ENCODE results near the gene STK38. TPM values are rescaled to one million over a fixed set of nuclear protein-coding genes. Genes with fewer than 3 reads are reported as not detected.

STK38 gene
- total and polyA plus RNA-seq, 2 donors (not counting 1 experiment from before 2014, with no cell fraction given): 26.9 to 42.6 TPM

- Histone ChIP-seq H3K27ac (ENCODE audit: insufficient read depth, low read length) (no peak overlapping the region), H3K9me3 (ENCODE audit: control insufficient read depth, insufficient read depth, low read depth, low read length) (no peaks in the 10 kb centered on the region), H3K9ac (ENCODE audit: insufficient read depth, low read length) (no peak overlapping the region), H3K27me3 (ENCODE audit: control insufficient read depth, insufficient read depth, low read length) (no peaks in the 10 kb centered on the region), H3K4me3 (replicated peaks in 1 of 4; ENCODE audit: control extremely low read depth in 1 of 4, insufficient read depth in 1 of 4, low read depth in 3 of 4, low read length in 4 of 4) (no peak overlapping the region), H3K4me2 (ENCODE audit: extremely low read depth, insufficient read depth, low read length) (no peak overlapping the region), H2AFZ (ENCODE audit: low read length) (no peak overlapping the region), H3K36me3 (ENCODE audit: control insufficient read depth, insufficient read depth, low read length) (peaks cover 4% of the 10 kb centered on the region), H4K20me1 (ENCODE audit: control insufficient read depth, extremely low read depth, insufficient read depth, low read length) (no peaks in the 10 kb centered on the region), H3K79me2 (ENCODE audit: control insufficient read depth, insufficient read depth, low read length) (no peaks in the 10 kb centered on the region), H3K4me1 (ENCODE audit: control insufficient read depth, extremely low read depth, insufficient read depth, low read length) (no peaks in the 10 kb centered on the region)
- TF ChIP-seq, protein P1, sequence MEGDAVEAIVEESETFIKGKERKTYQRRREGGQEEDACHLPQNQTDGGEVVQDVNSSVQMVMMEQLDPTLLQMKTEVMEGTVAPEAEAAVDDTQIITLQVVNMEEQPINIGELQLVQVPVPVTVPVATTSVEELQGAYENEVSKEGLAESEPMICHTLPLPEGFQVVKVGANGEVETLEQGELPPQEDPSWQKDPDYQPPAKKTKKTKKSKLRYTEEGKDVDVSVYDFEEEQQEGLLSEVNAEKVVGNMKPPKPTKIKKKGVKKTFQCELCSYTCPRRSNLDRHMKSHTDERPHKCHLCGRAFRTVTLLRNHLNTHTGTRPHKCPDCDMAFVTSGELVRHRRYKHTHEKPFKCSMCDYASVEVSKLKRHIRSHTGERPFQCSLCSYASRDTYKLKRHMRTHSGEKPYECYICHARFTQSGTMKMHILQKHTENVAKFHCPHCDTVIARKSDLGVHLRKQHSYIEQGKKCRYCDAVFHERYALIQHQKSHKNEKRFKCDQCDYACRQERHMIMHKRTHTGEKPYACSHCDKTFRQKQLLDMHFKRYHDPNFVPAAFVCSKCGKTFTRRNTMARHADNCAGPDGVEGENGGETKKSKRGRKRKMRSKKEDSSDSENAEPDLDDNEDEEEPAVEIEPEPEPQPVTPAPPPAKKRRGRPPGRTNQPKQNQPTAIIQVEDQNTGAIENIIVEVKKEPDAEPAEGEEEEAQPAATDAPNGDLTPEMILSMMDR (conservative IDR thresholded peaks at IDR 0.05 in 1 of 2, IDR thresholded peaks at IDR 0.05 in 1 of 2; ENCODE audit: low read depth in 1 of 2, low read length in 2 of 2): no peak
- TF ChIP-seq EZH2 (IDR thresholded peaks at IDR 0.05; ENCODE audit: low read length, missing control alignments): no peak
- DNase-seq (ENCODE audit: low read depth in 2 of 2): no peak
Observed at GRCh38 chr6:36517408-36517807, 29.9 kb downstream of the STK38 start.

DNA sequence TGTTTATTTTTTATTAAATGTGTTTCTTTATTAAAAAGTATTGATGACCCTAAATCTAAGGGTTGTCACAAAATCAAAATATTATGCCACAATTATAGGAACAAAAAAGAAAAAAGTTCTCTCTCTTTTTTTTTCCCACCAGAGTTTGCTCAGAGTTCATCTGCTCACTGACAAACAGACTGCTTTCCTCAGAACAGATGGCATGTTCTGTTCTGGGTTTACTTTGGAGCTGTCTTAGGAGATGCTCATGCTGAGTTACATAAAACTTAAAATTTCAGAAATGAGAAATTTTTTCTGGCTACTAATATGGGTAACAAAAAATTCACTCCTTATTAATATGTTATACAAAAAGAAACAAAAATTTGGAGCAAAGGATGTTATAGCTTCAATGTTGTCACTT lies 30.3 kb downstream of the STK38 start:
- Histone ChIP-seq H3K27me3 (ENCODE audit: control insufficient read depth, insufficient read depth, low read length) (no peaks in the 10 kb centered on the region), H3K79me2 (ENCODE audit: control insufficient read depth, insufficient read depth, low read length) (no peaks in the 10 kb centered on the region), H3K4me1 (ENCODE audit: control insufficient read depth, extremely low read depth, insufficient read depth, low read length) (no peaks in the 10 kb centered on the region), H4K20me1 (ENCODE audit: control insufficient read depth, extremely low read depth, insufficient read depth, low read length) (no peaks in the 10 kb centered on the region), H3K27ac (ENCODE audit: insufficient read depth, low read length) (no peak overlapping the region), H3K36me3 (ENCODE audit: control insufficient read depth, insufficient read depth, low read length) (peaks cover 2% of the 10 kb centered on the region), H3K9me3 (ENCODE audit: control insufficient read depth, insufficient read depth, low read depth, low read length) (no peaks in the 10 kb centered on the region), H3K4me3 (replicated peaks in 1 of 4; ENCODE audit: control extremely low read depth in 1 of 4, insufficient read depth in 1 of 4, low read depth in 3 of 4, low read length in 4 of 4) (no peak overlapping the region), H3K9ac (ENCODE audit: insufficient read depth, low read length) (no peak overlapping the region), H3K4me2 (ENCODE audit: extremely low read depth, insufficient read depth, low read length) (no peak overlapping the region), H2AFZ (ENCODE audit: low read length) (no peak overlapping the region)
- DNase-seq (ENCODE audit: low read depth in 2 of 2): no peak
- TF ChIP-seq EZH2 (IDR thresholded peaks at IDR 0.05; ENCODE audit: low read length, missing control alignments): no peak
- TF ChIP-seq, protein P1 (conservative IDR thresholded peaks at IDR 0.05 in 1 of 2, IDR thresholded peaks at IDR 0.05 in 1 of 2; ENCODE audit: low read depth in 1 of 2, low read length in 2 of 2): no peak

DNA sequence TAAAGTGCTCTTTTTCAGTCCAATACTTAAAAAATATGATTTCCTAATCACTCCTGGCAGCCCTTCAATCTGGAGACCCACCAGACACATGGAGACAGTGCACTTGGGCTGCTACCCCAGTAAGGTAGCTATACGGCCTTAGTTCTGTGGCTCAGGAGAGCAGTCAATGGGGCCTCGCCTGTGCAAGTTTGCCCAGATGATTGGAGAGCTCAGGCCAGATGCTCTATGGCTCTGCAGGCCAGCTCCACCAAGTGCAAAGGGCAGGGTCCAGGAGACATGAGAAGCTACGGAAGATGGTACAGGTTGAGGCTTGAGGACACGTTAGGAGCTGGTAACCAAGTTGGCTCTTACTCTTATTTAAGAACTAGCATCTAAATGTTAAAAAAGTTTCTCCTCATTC lies 30.7 kb downstream of the STK38 start:
- DNase-seq (ENCODE audit: low read depth in 2 of 2): no peak
- no peak overlapping the region for H3K4me2 ChIP-seq (ENCODE audit: extremely low read depth, insufficient read depth, low read length)
- H4K20me1 ChIP-seq (ENCODE audit: control insufficient read depth, extremely low read depth, insufficient read depth, low read length): no peaks in the 10 kb centered on the region
- H3K9me3 ChIP-seq (ENCODE audit: control insufficient read depth, insufficient read depth, low read depth, low read length): no peaks in the 10 kb centered on the region
- H2AFZ ChIP-seq (ENCODE audit: low read length): no peak overlapping the region
- no peaks in the 10 kb centered on the region for H3K79me2 ChIP-seq (ENCODE audit: control insufficient read depth, insufficient read depth, low read length)
- H3K27ac ChIP-seq (ENCODE audit: insufficient read depth, low read length): no peak overlapping the region
- no peaks in the 10 kb centered on the region for H3K27me3 ChIP-seq (ENCODE audit: control insufficient read depth, insufficient read depth, low read length)
- no peak overlapping the region for H3K4me3 ChIP-seq (replicated peaks in 1 of 4; ENCODE audit: control extremely low read depth in 1 of 4, insufficient read depth in 1 of 4, low read depth in 3 of 4, low read length in 4 of 4)
- no peak overlapping the region for H3K9ac ChIP-seq (ENCODE audit: insufficient read depth, low read length)
- no peak for TF ChIP-seq EZH2 (IDR thresholded peaks at IDR 0.05; ENCODE audit: low read length, missing control alignments)
- TF ChIP-seq, protein P1 (conservative IDR thresholded peaks at IDR 0.05 in 1 of 2, IDR thresholded peaks at IDR 0.05 in 1 of 2; ENCODE audit: low read depth in 1 of 2, low read length in 2 of 2): no peak
- no peaks in the 10 kb centered on the region for H3K4me1 ChIP-seq (ENCODE audit: control insufficient read depth, extremely low read depth, insufficient read depth, low read length)
- H3K36me3 ChIP-seq (ENCODE audit: control insufficient read depth, insufficient read depth, low read length): peaks cover 2% of the 10 kb centered on the region
